Raji (cell line): Measurements from ENCODE around the gene KCNK10.

Source experiments
- POLR2A ChIP-seq: IDR thresholded peaks from 2 replicates; pipeline ENCODE4 v1.6.1; 2011; ENCODE audit warnings: low read depth, low read length, control low read depth; ENCODE audit not compliant: insufficient read depth

KCNK10 gene

GRCh38 chr14:88156127-88156526 is 166.9 kb downstream of the KCNK10 start:
- TF ChIP-seq POLR2A, result no peak

GRCh38 chr14:88154926-88155325 is 168.1 kb downstream of the KCNK10 start:
- TF ChIP-seq POLR2A, result no peak

GRCh38 chr14:88154321-88154720 is 168.7 kb downstream of the KCNK10 start:
- TF ChIP-seq POLR2A, result no peak

- TF ChIP-seq POLR2A, result no peak
These were observed 176.0 kb downstream of the KCNK10 start for GRCh38 chr14:88146881-88147649.

GRCh38 chr14:88143810-88144209 is 179.3 kb downstream of the KCNK10 start:
- TF ChIP-seq POLR2A, result no peak

- no peak for TF ChIP-seq POLR2A
These were observed 180.1 kb downstream of the KCNK10 start for GRCh38 chr14:88142997-88143396.

GRCh38 chr14:88140874-88141273 is 182.2 kb downstream of the KCNK10 start:
- no peak for TF ChIP-seq POLR2A

- TF ChIP-seq POLR2A, result no peak
These were observed 185.7 kb downstream of the KCNK10 start for GRCh38 chr14:88137327-88137726.
